HepG2 (cell line): ENCODE data around the gene ADSS1. TPM values are rescaled to one million over a fixed set of nuclear protein-coding genes. Genes with fewer than 3 reads are reported as not detected.

ENCODE experiments used
- AGO2 ChIP-seq: fragments of 200-400 bp; formaldehyde crosslinking; optimal IDR thresholded peaks from 2 replicates; pipeline ENCODE3; 2017; ENCODE audit warnings: mild to moderate bottlenecking, low read depth, low read length, moderate library complexity
- MIER3 ChIP-seq: IDR thresholded peaks from 2 replicates; pipeline ENCODE4 v1.6.1; 2016; ENCODE audit warnings: missing compliant biosample characterization, borderline replicate concordance
- RAD21 ChIP-seq: fragments of 450-650 bp; formaldehyde crosslinking; IDR thresholded peaks from 2 replicates; pipeline ENCODE4 v1.5.0; 2020; ENCODE audit warnings: mild to moderate bottlenecking
- ZBTB7B ChIP-seq: sonication (generic); formaldehyde crosslinking; IDR thresholded peaks from 2 replicates; pipeline ENCODE4 v1.4.0; 2020; ENCODE audit warnings: missing genetic modification reagents
- ZNF180 ChIP-seq: sonication (generic); formaldehyde crosslinking; IDR thresholded peaks from 2 replicates; pipeline ENCODE4 v1.4.0; 2020; ENCODE audit warnings: low read depth, missing genetic modification reagents, borderline replicate concordance
- ZNF296 ChIP-seq: sonication (generic); formaldehyde crosslinking; conservative IDR thresholded peaks from 2 replicates; pipeline ENCODE4 v1.5.0; 2020; ENCODE audit warnings: mild to moderate bottlenecking, missing genetic modification reagents
- ZNF558 ChIP-seq: sonication (generic); formaldehyde crosslinking; IDR thresholded peaks from 2 replicates; pipeline ENCODE4 v1.9.0; 2022; ENCODE audit warnings: mild to moderate bottlenecking, missing genetic modification reagents, borderline replicate concordance
- polyA plus RNA-seq, 8 experiments: library from polyadenylated mRNA; depleted of rRNA in 3 of 8; stranded (reverse) in 7 of 8; unstranded in 1 of 8; fragments of >200 nt; fragmentation: Illumina TruSeq in 4 of 8; extraction: Trizol in 4 of 8; gene quantifications; 2 replicates each; pipeline versions ENCODE4 v1.2.1 to v1.2.3, GENCODE V29; 2011 to 2016; ENCODE audit warnings: low read depth in 4 of 8, missing spikeins in 1 of 8, mixed read lengths in 1 of 8; ENCODE audit not compliant: insufficient read depth in 1 of 8
- total RNA-seq, 5 experiments: library from RNA; depleted of rRNA; stranded (reverse); fragments of >200 nt; fragmentation: Illumina TruSeq; extraction: Trizol; gene quantifications; 2 replicates each; pipeline ENCODE4 v1.2.3, GENCODE V29; 2016; ENCODE audit warnings: low read depth in 1 of 5
- TF ChIP-seq, protein P1 (sequence below), 2 experiments: fragments of 450-650 bp in 1 of 2; sonication (generic) in 1 of 2; formaldehyde crosslinking in 1 of 2; IDR thresholded peaks; 2 replicates each; pipeline versions ENCODE4 v1.6.1 to v1.8.0; 2016 to 2022; ENCODE audit warnings: antibody characterized with exemption in 1 of 2, mild to moderate bottlenecking in 1 of 2, missing genetic modification reagents in 1 of 2
- TF ChIP-seq, protein P2 (sequence below): sonication (generic); formaldehyde crosslinking; IDR thresholded peaks from 2 replicates; pipeline ENCODE4 v1.5.0; 2020; ENCODE audit warnings: missing genetic modification reagents, mild to moderate bottlenecking, borderline replicate concordance

The ADSS1 gene
- total and polyA plus RNA-seq, 2 of the 13 experiments (the other 11 are each of a cell fraction or from before 2014, with no cell fraction given), result 1.0 to 36.7 TPM

GRCh38 chr14:104735830-104736642 is 12.0 kb downstream of the ADSS1 start (continued):
- TF ChIP-seq, protein P1, sequence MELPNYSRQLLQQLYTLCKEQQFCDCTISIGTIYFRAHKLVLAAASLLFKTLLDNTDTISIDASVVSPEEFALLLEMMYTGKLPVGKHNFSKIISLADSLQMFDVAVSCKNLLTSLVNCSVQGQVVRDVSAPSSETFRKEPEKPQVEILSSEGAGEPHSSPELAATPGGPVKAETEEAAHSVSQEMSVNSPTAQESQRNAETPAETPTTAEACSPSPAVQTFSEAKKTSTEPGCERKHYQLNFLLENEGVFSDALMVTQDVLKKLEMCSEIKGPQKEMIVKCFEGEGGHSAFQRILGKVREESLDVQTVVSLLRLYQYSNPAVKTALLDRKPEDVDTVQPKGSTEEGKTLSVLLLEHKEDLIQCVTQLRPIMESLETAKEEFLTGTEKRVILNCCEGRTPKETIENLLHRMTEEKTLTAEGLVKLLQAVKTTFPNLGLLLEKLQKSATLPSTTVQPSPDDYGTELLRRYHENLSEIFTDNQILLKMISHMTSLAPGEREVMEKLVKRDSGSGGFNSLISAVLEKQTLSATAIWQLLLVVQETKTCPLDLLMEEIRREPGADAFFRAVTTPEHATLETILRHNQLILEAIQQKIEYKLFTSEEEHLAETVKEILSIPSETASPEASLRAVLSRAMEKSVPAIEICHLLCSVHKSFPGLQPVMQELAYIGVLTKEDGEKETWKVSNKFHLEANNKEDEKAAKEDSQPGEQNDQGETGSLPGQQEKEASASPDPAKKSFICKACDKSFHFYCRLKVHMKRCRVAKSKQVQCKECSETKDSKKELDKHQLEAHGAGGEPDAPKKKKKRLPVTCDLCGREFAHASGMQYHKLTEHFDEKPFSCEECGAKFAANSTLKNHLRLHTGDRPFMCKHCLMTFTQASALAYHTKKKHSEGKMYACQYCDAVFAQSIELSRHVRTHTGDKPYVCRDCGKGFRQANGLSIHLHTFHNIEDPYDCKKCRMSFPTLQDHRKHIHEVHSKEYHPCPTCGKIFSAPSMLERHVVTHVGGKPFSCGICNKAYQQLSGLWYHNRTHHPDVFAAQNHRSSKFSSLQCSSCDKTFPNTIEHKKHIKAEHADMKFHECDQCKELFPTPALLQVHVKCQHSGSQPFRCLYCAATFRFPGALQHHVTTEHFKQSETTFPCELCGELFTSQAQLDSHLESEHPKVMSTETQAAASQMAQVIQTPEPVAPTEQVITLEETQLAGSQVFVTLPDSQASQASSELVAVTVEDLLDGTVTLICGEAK (IDR thresholded peaks at IDR 0.05), result no peak
- TF ChIP-seq, protein P1 (CRISPR knock-in tag; IDR thresholded peaks at IDR 0.05), result peak; percentile 82
- TF ChIP-seq ZNF180 (CRISPR knock-in tag), result no peak
- TF ChIP-seq ZNF558 (CRISPR knock-in tag), result peak; percentile 72; the same call in 1 of the 2 replicates
- TF ChIP-seq RAD21 (CRISPR knock-in tag), result 0 out of 2 replicates have a peak, but pooled peaks have one; percentile 19
- peak; percentile 79 for TF ChIP-seq ZNF296 (CRISPR knock-in tag)
- TF ChIP-seq, protein P2, sequence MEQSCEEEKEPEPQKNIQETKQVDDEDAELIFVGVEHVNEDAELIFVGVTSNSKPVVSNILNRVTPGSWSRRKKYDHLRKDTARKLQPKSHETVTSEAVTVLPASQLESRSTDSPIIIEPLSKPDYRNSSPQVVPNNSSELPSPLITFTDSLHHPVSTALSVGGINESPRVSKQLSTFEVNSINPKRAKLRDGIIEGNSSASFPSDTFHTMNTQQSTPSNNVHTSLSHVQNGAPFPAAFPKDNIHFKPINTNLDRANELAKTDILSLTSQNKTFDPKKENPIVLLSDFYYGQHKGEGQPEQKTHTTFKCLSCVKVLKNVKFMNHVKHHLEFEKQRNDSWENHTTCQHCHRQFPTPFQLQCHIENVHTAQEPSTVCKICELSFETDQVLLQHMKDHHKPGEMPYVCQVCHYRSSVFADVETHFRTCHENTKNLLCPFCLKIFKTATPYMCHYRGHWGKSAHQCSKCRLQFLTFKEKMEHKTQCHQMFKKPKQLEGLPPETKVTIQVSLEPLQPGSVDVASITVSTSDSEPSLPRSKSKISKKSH (CRISPR knock-in tag), result peak; percentile 85; the same call in 1 of the 2 replicates
- peak; percentile 94; the same call in 1 of the 2 replicates for TF ChIP-seq MIER3 (CRISPR knock-in tag)
- peak; percentile 10; the same call in 1 of the 2 replicates for TF ChIP-seq ZBTB7B (CRISPR knock-in tag)
- TF ChIP-seq AGO2, result peak; percentile 55
